ENCODE measurements around the gene CUZD1.

CUZD1 gene

GRCh38 chr10:122854648-122855047 is 9.0 kb upstream of the CUZD1 start:
- DNase-seq (ENCODE audit: low read depth in 2 of 2) = no peak

- no peak for DNase-seq (ENCODE audit: low read depth in 2 of 2)
These were observed 8.1 kb upstream of the CUZD1 start for GRCh38 chr10:122853665-122854313.

GRCh38 chr10:122852261-122852660 is 6.6 kb upstream of the CUZD1 start:
- no peak for DNase-seq (ENCODE audit: low read depth in 2 of 2)

- no peak for DNase-seq (ENCODE audit: low read depth in 2 of 2)
These were observed 5.3 kb upstream of the CUZD1 start for GRCh38 chr10:122850705-122851640.

DNA sequence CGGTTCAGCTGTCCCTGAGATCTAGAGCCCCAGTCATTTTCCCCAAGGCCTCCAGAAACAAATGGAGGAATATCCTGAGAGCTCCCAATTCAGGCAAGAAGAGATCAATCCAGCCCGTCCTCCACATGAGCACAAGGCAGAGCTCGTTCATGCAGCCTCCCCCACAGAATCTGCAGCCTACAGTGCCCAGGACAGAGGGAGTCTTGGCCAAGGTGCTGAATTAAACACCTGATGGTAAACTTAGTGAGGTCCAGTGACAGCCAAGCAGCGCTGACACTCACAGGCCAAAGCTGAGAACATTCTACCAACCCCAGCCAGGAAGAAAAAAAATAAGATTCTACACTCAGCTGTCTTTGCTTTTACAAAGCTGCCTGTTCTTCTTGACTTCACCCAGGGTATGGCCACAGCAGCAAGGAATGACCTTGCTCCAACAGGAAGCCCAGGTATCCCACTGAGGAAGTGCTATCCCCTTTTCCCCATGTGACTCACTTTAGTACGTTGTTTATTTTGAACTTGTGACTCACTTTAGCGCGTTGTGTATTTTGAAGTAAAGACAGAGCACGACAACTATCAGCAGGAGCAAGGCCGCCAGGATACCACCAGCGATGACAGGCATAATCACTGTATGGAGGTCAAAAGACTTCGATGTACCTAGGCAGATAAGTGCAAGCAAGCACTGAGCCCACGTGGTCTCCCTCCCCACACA is 4.4 kb upstream of the CUZD1 start:
- no peak for DNase-seq (ENCODE audit: low read depth in 2 of 2)

- DNase-seq (ENCODE audit: low read depth in 2 of 2) = no peak
These were observed 3.4 kb upstream of the CUZD1 start for GRCh38 chr10:122849090-122849489.

- DNase-seq (ENCODE audit: low read depth in 2 of 2) = no peak
These were observed 2.3 kb upstream of the CUZD1 start for GRCh38 chr10:122847782-122848604.

DNA sequence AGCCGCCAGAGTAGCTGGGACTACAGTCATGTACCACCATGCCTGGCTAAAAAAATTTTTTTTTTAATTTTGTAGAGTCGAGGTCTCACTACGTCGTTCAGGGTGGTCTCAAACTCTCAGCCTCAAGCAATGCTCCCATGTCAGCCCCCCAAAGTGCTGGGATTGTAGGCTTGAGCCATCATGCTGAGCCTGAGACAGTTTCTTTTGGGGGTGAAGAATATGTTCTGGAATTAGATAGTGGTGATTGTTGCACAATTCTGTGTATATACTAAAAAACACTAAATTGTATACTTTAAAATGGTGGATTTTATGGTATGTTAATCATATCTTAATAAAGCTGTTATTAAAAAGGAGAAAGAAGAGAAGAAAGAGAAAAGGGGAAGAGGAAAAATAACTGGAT is 1.5 kb downstream of the CUZD1 start:
- DNase-seq (ENCODE audit: low read depth in 2 of 2) = no peak

GRCh38 chr10:122841569-122841968 is 4.1 kb downstream of the CUZD1 start:
- DNase-seq (ENCODE audit: low read depth in 2 of 2) = no peak

- DNase-seq (ENCODE audit: low read depth in 2 of 2) = no peak
These were observed 6.2 kb downstream of the CUZD1 start for GRCh38 chr10:122839505-122839904.

DNA sequence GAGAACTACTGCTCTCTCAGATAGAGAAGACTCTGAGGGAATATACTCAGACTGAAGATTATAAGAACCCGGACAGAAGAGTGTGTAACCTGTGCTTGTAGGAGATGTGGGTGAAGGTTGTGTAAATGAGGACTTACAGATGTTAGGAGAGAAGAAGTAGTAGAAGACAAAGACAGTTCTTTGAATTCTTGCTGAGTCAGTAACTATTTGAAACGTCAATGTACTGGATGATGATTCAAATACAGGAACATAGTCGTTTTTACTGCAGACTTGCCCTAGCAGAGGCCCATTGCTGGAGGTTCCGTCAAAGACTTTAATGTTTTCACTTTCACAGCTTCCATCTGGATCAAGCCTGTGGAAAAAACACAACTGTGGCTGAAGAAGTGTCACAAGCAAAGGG is 6.8 kb downstream of the CUZD1 start:
- no peak for DNase-seq (ENCODE audit: low read depth in 2 of 2)

DNA sequence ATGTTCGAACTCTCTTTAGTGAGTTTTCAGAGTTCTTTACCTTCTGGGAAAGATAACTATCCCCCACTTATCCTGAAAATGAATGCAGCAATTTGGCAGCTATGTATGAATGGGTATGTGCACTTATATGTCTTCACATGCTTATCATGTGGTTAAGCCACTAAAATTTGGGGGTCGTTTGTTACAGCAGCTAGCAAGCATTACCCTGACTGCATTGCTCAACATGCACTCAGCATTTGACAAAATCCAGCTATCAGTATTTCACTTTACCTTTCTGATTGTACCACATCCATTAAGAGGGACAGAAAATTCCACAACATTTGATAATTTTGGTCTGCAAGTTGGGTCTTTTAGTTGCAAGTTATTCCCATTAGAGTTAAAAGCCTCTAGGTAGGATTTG is 9.7 kb downstream of the CUZD1 start:
- no peak for DNase-seq (ENCODE audit: low read depth in 2 of 2)

GRCh38 chr10:122830965-122831353 is 14.7 kb downstream of the CUZD1 start:
- DNase-seq (ENCODE audit: low read depth in 2 of 2) = no peak

DNA sequence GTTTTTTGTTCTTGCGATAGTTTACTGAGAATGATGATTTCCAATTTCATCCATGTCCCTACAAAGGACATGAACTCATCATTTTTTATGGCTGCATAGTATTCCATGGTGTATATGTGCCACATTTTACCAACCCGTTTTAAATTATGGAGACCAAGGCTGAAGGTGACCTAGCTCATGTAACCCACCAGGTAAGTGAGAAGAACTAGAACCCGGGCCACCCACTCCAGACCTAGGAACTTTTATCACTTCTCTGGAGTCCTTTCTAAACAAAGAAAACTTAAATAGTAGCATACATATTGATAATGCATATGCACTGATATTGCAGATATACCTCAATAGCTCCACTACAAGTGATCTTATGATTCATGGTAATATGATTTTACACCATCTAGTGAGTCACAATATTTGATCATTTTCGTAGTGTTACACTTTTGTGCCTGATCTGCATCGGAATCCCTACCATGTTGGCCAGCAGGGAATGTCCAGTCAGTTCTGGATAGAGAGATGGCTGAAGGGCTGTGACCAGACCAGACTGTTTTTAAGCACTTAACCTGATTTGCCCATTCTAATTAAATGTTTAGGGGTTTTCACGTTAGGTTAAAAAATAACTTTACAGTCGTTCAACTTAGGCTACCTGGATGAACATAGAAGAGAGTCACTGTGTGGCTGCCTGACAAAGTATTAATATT is 15.2 kb downstream of the CUZD1 start:
- DNase-seq (ENCODE audit: low read depth in 2 of 2) = no peak

DNA sequence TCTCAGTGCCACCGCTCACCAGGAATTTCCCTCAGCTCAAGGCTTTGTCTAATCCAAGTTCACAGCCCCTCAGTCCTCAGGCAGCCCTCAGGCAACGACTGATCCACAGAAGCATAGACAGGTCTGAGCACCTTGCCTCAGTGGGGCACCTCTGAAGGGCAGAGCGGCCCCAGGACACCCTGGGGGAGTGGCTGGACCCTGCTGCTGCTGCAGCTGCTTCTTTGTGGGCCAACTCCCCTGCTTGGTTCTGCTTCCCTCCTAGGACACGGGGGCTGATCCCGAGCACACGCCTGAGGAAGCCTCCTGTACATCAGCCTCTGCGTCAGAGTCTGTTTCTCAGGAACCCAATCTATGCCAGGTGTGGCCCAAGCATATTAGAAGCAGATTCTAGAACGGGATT is 16.2 kb downstream of the CUZD1 start:
- DNase-seq (ENCODE audit: low read depth in 2 of 2) = no peak

GRCh38 chr10:122828716-122829255 is 16.9 kb downstream of the CUZD1 start:
- DNase-seq (ENCODE audit: low read depth in 2 of 2) = no peak

DNA sequence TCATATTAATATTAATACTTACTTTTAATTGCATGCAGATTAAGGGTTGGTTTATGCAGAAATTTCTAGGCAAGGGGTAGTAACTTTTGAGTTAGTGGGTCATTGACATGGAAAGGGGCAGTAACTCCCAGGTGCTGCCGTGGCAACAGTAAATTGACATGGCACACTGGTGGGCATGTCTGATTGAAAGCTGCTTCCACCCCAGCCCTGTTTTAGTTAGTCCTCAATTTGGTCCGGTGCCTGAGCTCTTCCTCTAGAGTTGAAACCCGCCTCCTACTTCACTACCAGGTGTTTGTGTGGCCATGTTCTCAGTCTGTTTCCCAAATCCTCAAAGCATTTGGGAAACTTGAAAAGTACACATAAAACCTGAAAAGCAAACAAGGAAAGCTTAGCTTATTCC is 18.4 kb downstream of the CUZD1 start:
- DNase-seq (ENCODE audit: low read depth in 2 of 2) = no peak

DNA sequence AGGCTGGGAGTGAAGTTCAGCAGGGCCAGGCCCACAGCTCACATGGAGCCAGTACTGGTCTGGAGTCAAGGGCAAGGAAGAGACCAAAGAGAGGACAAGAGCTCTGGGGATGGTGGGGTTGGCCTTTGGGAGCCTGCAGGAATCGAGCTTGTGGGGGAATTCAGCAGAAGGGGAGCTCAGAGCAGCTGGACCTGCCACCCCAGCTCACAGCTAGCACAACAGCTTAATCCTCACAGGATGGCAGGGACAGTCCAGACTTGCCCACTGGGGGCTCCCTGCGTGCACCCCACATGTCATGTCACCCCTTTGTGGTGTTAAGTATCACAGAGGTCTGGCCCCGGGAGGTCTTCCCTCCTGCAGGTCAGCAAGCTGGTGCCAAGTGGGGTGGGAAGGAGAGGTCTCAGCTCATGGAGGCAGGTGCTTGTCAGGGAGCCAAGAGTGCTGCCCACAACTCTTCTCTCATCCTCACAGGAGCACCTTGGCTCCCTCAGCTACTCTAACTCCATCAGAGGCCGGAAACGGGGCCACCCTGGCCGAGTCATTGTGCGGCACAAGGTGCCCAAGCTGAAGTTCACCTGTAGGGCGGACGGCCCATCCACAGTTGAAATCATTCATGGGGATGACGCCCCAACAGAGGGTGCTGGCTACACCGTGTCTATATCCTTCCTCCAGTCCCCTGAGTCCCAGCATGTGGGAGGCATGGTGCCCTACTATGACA is 22.5 kb downstream of the CUZD1 start:
- DNase-seq (ENCODE audit: low read depth in 2 of 2) = no peak

- DNase-seq (ENCODE audit: low read depth in 2 of 2) = no peak
These were observed 23.8 kb downstream of the CUZD1 start for GRCh38 chr10:122821808-122822207.

GRCh38 chr10:122815458-122815857 is 30.2 kb downstream of the CUZD1 start:
- no peak for DNase-seq (ENCODE audit: low read depth in 2 of 2)
